Measurements from ENCODE around the gene SLC9A2.
A peak's percentile ranks its signal among the peaks of the same experiment; 100 is the strongest.

The SLC9A2 gene

DNA sequence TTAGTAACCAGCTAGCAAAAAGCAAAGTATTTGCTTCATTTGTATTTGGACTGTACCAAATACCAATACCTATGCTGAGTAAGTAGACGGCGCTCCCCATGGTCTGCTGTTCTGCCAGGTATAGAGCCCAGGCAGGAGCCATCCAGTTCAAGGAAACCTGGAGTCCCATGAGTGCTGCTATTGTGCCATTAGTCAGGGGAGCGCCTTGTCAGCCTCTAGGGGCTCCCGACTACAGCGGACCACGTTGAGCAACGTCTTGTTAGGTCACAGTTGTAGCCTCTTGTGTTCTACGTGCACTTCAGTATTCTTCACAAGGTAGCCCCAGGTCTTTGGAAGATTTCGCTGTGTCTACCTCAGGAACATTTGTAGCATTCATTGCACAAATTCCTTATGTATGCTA lies 21.6 kb upstream of the SLC9A2 start:
- Histone ChIP-seq H3K4me2 (no peak overlapping the region), H3K9ac (no peak overlapping the region), H4K20me1 (ENCODE audit: insufficient read depth) (no peaks in the 10 kb centered on the region), H3K27me3 (ENCODE audit: insufficient read depth, low read depth) (no peaks in the 10 kb centered on the region), H3K4me1 (ENCODE audit: low read depth, poor library complexity, severe bottlenecking) (peaks cover 20% of the 10 kb centered on the region), H3K27ac (no peak overlapping the region), H2AFZ (ENCODE audit: low read depth) (no peak overlapping the region), H3K4me3 (IDR thresholded peaks at IDR 0.05; ENCODE audit: insufficient read depth, low read depth, low read length) (no peak overlapping the region), H3K36me3 (ENCODE audit: insufficient read depth) (no peaks in the 10 kb centered on the region), H3K79me2 (ENCODE audit: insufficient read depth, low read depth) (no peaks in the 10 kb centered on the region)
- no peak for TF ChIP-seq CTCF (conservative IDR thresholded peaks at IDR 0.05; ENCODE audit: low read depth, low read length)

DNA sequence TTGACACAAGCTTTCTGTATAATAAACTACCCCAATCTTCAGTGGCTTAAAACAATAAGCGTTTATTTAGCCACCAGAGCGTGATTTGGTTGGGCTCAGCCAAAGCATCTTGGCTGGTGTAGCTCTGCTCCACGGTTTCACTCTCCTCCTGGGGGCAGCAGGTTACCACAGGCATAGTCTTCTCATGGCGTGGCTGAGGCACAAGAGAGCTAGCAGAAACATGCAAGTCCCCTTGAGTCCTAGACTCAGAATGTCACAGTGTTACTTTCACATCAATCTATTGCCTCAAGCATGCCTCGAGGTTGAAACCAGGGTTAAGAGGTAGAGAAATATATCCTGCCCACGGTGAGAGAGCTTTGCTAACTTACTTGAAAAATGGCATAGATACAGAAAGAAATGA lies 19.9 kb upstream of the SLC9A2 start:
- Histone ChIP-seq H3K36me3 (ENCODE audit: insufficient read depth) (no peaks in the 10 kb centered on the region), H3K27ac (no peak overlapping the region), H2AFZ (ENCODE audit: low read depth) (no peak overlapping the region), H3K4me3 (IDR thresholded peaks at IDR 0.05; ENCODE audit: insufficient read depth, low read depth, low read length) (no peak overlapping the region), H3K27me3 (ENCODE audit: insufficient read depth, low read depth) (no peaks in the 10 kb centered on the region), H3K4me1 (ENCODE audit: low read depth, poor library complexity, severe bottlenecking) (peaks cover 37% of the 10 kb centered on the region), H3K9ac (no peak overlapping the region), H3K4me2 (no peak overlapping the region), H3K79me2 (ENCODE audit: insufficient read depth, low read depth) (no peaks in the 10 kb centered on the region), H4K20me1 (ENCODE audit: insufficient read depth) (no peaks in the 10 kb centered on the region)
- no peak for TF ChIP-seq CTCF (conservative IDR thresholded peaks at IDR 0.05; ENCODE audit: low read depth, low read length)

- Histone ChIP-seq H3K4me3 (IDR thresholded peaks at IDR 0.05; ENCODE audit: insufficient read depth, low read depth, low read length) (no peak overlapping the region), H3K4me1 (ENCODE audit: low read depth, poor library complexity, severe bottlenecking) (peaks cover 59% of the 10 kb centered on the region), H2AFZ (ENCODE audit: low read depth) (no peak overlapping the region), H3K27me3 (ENCODE audit: insufficient read depth, low read depth) (no peaks in the 10 kb centered on the region), H4K20me1 (ENCODE audit: insufficient read depth) (no peaks in the 10 kb centered on the region), H3K9ac (no peak overlapping the region), H3K36me3 (ENCODE audit: insufficient read depth) (no peaks in the 10 kb centered on the region), H3K27ac (no peak overlapping the region), H3K79me2 (ENCODE audit: insufficient read depth, low read depth) (no peaks in the 10 kb centered on the region), H3K4me2 (peak overlapping the region; percentile 41; the same call in 1 of the 2 replicates)
- TF ChIP-seq CTCF (conservative IDR thresholded peaks at IDR 0.05; ENCODE audit: low read depth, low read length), result no peak
Observed at GRCh38 chr2:102601730-102602129, 17.6 kb upstream of the SLC9A2 start.

GRCh38 chr2:102603904-102604303 lies 15.4 kb upstream of the SLC9A2 start:
- Histone ChIP-seq H3K9ac (no peak overlapping the region; the same call in 1 of the 2 replicates), H3K79me2 (ENCODE audit: insufficient read depth, low read depth) (no peaks in the 10 kb centered on the region), H3K4me2 (peak overlapping the region; percentile 52; the same call in 1 of the 2 replicates), H2AFZ (ENCODE audit: low read depth) (no peak overlapping the region; the same call in 1 of the 2 replicates), H4K20me1 (ENCODE audit: insufficient read depth) (no peaks in the 10 kb centered on the region), H3K27ac (peak overlapping the region; percentile 72; the same call in 1 of the 2 replicates), H3K36me3 (ENCODE audit: insufficient read depth) (no peaks in the 10 kb centered on the region), H3K27me3 (ENCODE audit: insufficient read depth, low read depth) (no peaks in the 10 kb centered on the region), H3K4me3 (IDR thresholded peaks at IDR 0.05; ENCODE audit: insufficient read depth, low read depth, low read length) (no peak overlapping the region), H3K4me1 (ENCODE audit: low read depth, poor library complexity, severe bottlenecking) (peaks cover 60% of the 10 kb centered on the region)
- no peak for TF ChIP-seq CTCF (conservative IDR thresholded peaks at IDR 0.05; ENCODE audit: low read depth, low read length)

All from KMS-11 (cell line).